ENCODE results near the gene HPS4.

- TF ChIP-seq, protein P1, sequence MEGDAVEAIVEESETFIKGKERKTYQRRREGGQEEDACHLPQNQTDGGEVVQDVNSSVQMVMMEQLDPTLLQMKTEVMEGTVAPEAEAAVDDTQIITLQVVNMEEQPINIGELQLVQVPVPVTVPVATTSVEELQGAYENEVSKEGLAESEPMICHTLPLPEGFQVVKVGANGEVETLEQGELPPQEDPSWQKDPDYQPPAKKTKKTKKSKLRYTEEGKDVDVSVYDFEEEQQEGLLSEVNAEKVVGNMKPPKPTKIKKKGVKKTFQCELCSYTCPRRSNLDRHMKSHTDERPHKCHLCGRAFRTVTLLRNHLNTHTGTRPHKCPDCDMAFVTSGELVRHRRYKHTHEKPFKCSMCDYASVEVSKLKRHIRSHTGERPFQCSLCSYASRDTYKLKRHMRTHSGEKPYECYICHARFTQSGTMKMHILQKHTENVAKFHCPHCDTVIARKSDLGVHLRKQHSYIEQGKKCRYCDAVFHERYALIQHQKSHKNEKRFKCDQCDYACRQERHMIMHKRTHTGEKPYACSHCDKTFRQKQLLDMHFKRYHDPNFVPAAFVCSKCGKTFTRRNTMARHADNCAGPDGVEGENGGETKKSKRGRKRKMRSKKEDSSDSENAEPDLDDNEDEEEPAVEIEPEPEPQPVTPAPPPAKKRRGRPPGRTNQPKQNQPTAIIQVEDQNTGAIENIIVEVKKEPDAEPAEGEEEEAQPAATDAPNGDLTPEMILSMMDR (conservative IDR thresholded peaks at IDR 0.05 in 1 of 2, IDR thresholded peaks at IDR 0.05 in 1 of 2; ENCODE audit: extremely low read depth in 1 of 2, insufficient read depth in 1 of 2, low read depth in 1 of 2, low read length in 2 of 2) = no peak
- no peak for TF ChIP-seq EZH2 (IDR thresholded peaks at IDR 0.05; ENCODE audit: borderline replicate concordance, low read length)
Measured at GRCh38 chr22:26463101-26463661, 20.4 kb downstream of the HPS4 start.

All from mammary epithelial cell (primary cell).